Measurements from ENCODE around the gene HUS1B. TPM values are rescaled to one million over a fixed set of nuclear protein-coding genes. Genes with fewer than 3 reads are reported as not detected.

HUS1B gene
- total RNA-seq, 1 donor from 2014 or later, result 1.8 TPM

GRCh38 chr6:693723-694009, 36.8 kb upstream of the HUS1B start:
- TF ChIP-seq CTCF (IDR thresholded peaks at IDR 0.05), result no peak
- Mint-ChIP-seq H3K27me3 (ENCODE audit: unreplicated experiment) (no peaks in the 10 kb centered on the region), H3K36me3 (ENCODE audit: unreplicated experiment) (peaks cover 2% of the 10 kb centered on the region), H3K27ac (ENCODE audit: unreplicated experiment) (peak overlapping the region; percentile 50), H3K4me3 (ENCODE audit: unreplicated experiment) (peak overlapping the region; percentile 98), H3K9me3 (ENCODE audit: unreplicated experiment) (no peaks in the 10 kb centered on the region), H3K4me1 (ENCODE audit: unreplicated experiment) (peaks cover 32% of the 10 kb centered on the region)
- no peak for DNase-seq (ENCODE audit: extremely low spot score, unreplicated experiment)

GRCh38 chr6:692858-693722, 36.2 kb upstream of the HUS1B start, which contains the start of gene EXOC2:
Gene EXOC2, minus strand, starts transcription at chr6:693139. Its CDS starts 55,321 bp downstream, at chr6:637818.
- peak within 1 kb of the TSS; percentile 98 for H3K4me3 Mint-ChIP-seq (ENCODE audit: unreplicated experiment)
- no peaks in the 10 kb centered on the region for H3K9me3 Mint-ChIP-seq (ENCODE audit: unreplicated experiment)
- H3K27ac Mint-ChIP-seq (ENCODE audit: unreplicated experiment), result peak within 1 kb of the TSS; percentile 88
- peaks cover 2% of the 10 kb centered on the region for H3K36me3 Mint-ChIP-seq (ENCODE audit: unreplicated experiment)
- H3K27me3 Mint-ChIP-seq (ENCODE audit: unreplicated experiment), result no peaks in the 10 kb centered on the region
- no peak for TF ChIP-seq CTCF (IDR thresholded peaks at IDR 0.05)
- peaks cover 32% of the 10 kb centered on the region for H3K4me1 Mint-ChIP-seq (ENCODE audit: unreplicated experiment)
- DNase-seq (ENCODE audit: extremely low spot score, unreplicated experiment), result peak; percentile 94

GRCh38 chr6:692356-692851, 35.5 kb upstream of the HUS1B start:
- TF ChIP-seq CTCF (IDR thresholded peaks at IDR 0.05), result no peak

GRCh38 chr6:689223-689622, 32.3 kb upstream of the HUS1B start:
- Mint-ChIP-seq H3K4me1 (ENCODE audit: unreplicated experiment) (peaks cover 43% of the 10 kb centered on the region), H3K27me3 (ENCODE audit: unreplicated experiment) (no peaks in the 10 kb centered on the region), H3K9me3 (ENCODE audit: unreplicated experiment) (no peaks in the 10 kb centered on the region), H3K4me3 (ENCODE audit: unreplicated experiment) (no peak overlapping the region), H3K36me3 (ENCODE audit: unreplicated experiment) (peaks cover 1% of the 10 kb centered on the region), H3K27ac (ENCODE audit: unreplicated experiment) (no peak overlapping the region)
- DNase-seq (ENCODE audit: extremely low spot score, unreplicated experiment), result no peak
- TF ChIP-seq CTCF (IDR thresholded peaks at IDR 0.05), result no peak

More at GRCh38 chr6:692356-692851, 35.5 kb upstream of the HUS1B start:
- H3K27ac Mint-ChIP-seq (ENCODE audit: unreplicated experiment), result peak overlapping the region; percentile 88
- H3K36me3 Mint-ChIP-seq (ENCODE audit: unreplicated experiment), result no peaks in the 10 kb centered on the region
- DNase-seq (ENCODE audit: extremely low spot score, unreplicated experiment), result no peak
- peak overlapping the region; percentile 93 for H3K4me3 Mint-ChIP-seq (ENCODE audit: unreplicated experiment)
- H3K4me1 Mint-ChIP-seq (ENCODE audit: unreplicated experiment), result peaks cover 32% of the 10 kb centered on the region
- H3K27me3 Mint-ChIP-seq (ENCODE audit: unreplicated experiment), result no peaks in the 10 kb centered on the region
- no peaks in the 10 kb centered on the region for H3K9me3 Mint-ChIP-seq (ENCODE audit: unreplicated experiment)

- Mint-ChIP-seq H3K9me3 (ENCODE audit: unreplicated experiment) (no peaks in the 10 kb centered on the region), H3K4me3 (ENCODE audit: unreplicated experiment) (no peak overlapping the region), H3K36me3 (ENCODE audit: unreplicated experiment) (peaks cover 1% of the 10 kb centered on the region), H3K4me1 (ENCODE audit: unreplicated experiment) (peaks cover 51% of the 10 kb centered on the region), H3K27ac (ENCODE audit: unreplicated experiment) (no peak overlapping the region), H3K27me3 (ENCODE audit: unreplicated experiment) (no peaks in the 10 kb centered on the region)
- peak; percentile 46 for TF ChIP-seq CTCF (IDR thresholded peaks at IDR 0.05)
- no peak for DNase-seq (ENCODE audit: extremely low spot score, unreplicated experiment)
These were observed 29.6 kb upstream of the HUS1B start for GRCh38 chr6:686497-686896.

Data from osteocyte (in vitro differentiated cells).